KMS-11 (cell line): ENCODE results near the gene P2RY11.

ENCODE experiments used
- H2AFZ ChIP-seq: fragments of 200-600 bp; sonication (generic); 2 replicates; pipeline ENCODE4 v1.6.1; 2016; ENCODE audit warnings: antibody characterized with exemption, mixed run types, low read depth
- H3K27ac ChIP-seq: fragments of 200-600 bp; sonication (generic); 2 replicates; pipeline ENCODE4 v1.6.1; 2016; ENCODE audit warnings: mild to moderate bottlenecking, mixed run types
- H3K27me3 ChIP-seq: fragments of 200-600 bp; sonication (generic); 2 replicates; pipeline ENCODE4 v1.6.1; 2017; ENCODE audit warnings: mild to moderate bottlenecking, low read depth, mixed run types, moderate library complexity; ENCODE audit not compliant: insufficient read depth
- H3K36me3 ChIP-seq: fragments of 200-600 bp; sonication (generic); 2 replicates; pipeline ENCODE4 v1.6.1; 2017; ENCODE audit warnings: mild to moderate bottlenecking, mixed run types; ENCODE audit not compliant: insufficient read depth
- H3K4me1 ChIP-seq: fragments of 200-600 bp; sonication (generic); 2 replicates; pipeline ENCODE4 v1.6.1; 2016; ENCODE audit warnings: mild to moderate bottlenecking, low read depth, mixed run types; ENCODE audit not compliant: poor library complexity, severe bottlenecking
- H3K4me2 ChIP-seq: fragments of 200-600 bp; sonication (generic); 2 replicates; pipeline ENCODE4 v1.7.0; 2016; ENCODE audit warnings: mild to moderate bottlenecking, mixed run types
- H3K4me3 ChIP-seq: fragments of 200-600 bp; sonication (generic); IDR thresholded peaks from 2 replicates; pipeline ENCODE4 v1.6.1; 2017; ENCODE audit warnings: low read depth, low read length, mixed read lengths; ENCODE audit not compliant: insufficient read depth
- H3K79me2 ChIP-seq: fragments of 200-600 bp; sonication (generic); 2 replicates; pipeline ENCODE4 v1.6.1; 2016; ENCODE audit warnings: low read depth, mixed run types; ENCODE audit not compliant: insufficient read depth
- H3K9ac ChIP-seq: fragments of 200-600 bp; sonication (generic); 2 replicates; pipeline ENCODE4 v1.6.1; 2016; ENCODE audit warnings: mild to moderate bottlenecking, mixed run types
- H4K20me1 ChIP-seq: fragments of 200-600 bp; sonication (generic); 2 replicates; pipeline ENCODE4 v1.6.1; 2016; ENCODE audit warnings: mild to moderate bottlenecking, mixed run types; ENCODE audit not compliant: insufficient read depth
- TF ChIP-seq, protein P1 (sequence below): fragments of 200-600 bp; sonication (generic); conservative IDR thresholded peaks from 2 replicates; pipeline ENCODE4 v1.6.1; 2017; ENCODE audit warnings: low read depth, mild to moderate bottlenecking, antibody characterized with exemption, low read length, moderate library complexity, mixed read lengths

Gene P2RY11

DNA sequence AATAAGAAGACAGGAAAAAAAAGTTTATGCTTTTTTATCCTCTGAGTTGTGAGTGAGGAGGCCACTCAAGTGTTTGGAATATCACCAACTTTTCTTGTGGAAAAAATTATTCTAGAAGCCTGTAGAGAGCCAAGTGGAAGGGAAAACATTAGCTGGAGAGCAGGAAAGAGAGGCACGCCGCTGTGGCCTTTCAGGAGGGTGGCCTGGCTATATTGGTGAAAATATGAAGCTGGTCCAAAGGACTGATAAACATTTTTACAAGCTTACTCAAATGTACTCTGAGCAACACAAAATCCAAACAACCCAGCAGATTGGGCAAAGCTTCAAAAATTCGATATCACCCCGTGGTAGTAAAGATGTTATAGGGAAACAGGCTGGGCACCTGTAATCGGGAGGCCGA, 10.6 kb downstream of the P2RY11 start:
- Histone ChIP-seq H3K36me3 (no peaks in the 10 kb centered on the region), H3K9ac (no peak overlapping the region), H3K27ac (no peak overlapping the region), H2AFZ (no peak overlapping the region), H4K20me1 (no peaks in the 10 kb centered on the region), H3K4me2 (no peak overlapping the region), H3K4me3 (no peak overlapping the region), H3K4me1 (peaks cover 2% of the 10 kb centered on the region), H3K27me3 (no peaks in the 10 kb centered on the region), H3K79me2 (peaks cover 12% of the 10 kb centered on the region; the same call in 1 of the 2 replicates)
- TF ChIP-seq, protein P1, sequence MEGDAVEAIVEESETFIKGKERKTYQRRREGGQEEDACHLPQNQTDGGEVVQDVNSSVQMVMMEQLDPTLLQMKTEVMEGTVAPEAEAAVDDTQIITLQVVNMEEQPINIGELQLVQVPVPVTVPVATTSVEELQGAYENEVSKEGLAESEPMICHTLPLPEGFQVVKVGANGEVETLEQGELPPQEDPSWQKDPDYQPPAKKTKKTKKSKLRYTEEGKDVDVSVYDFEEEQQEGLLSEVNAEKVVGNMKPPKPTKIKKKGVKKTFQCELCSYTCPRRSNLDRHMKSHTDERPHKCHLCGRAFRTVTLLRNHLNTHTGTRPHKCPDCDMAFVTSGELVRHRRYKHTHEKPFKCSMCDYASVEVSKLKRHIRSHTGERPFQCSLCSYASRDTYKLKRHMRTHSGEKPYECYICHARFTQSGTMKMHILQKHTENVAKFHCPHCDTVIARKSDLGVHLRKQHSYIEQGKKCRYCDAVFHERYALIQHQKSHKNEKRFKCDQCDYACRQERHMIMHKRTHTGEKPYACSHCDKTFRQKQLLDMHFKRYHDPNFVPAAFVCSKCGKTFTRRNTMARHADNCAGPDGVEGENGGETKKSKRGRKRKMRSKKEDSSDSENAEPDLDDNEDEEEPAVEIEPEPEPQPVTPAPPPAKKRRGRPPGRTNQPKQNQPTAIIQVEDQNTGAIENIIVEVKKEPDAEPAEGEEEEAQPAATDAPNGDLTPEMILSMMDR: no peak

DNA sequence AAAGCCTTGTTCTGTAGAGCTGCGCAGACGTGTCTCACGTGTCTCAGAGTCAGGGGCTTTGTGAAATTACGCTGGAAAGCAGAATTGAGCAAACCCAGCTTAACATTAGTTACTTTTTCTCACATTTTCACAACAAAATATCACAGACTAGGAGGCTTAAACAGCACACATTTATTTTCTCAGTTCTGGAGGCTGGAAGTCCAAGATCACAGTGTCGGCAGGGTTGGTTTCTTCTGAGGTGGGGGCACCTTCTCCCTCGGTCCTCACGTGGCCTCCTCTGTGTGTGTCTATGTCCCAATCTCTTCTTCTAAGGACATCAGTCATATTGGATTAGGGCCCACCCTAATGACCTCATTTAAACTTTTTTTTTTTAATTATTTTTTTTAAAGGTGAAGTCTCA, 12.9 kb downstream of the P2RY11 start:
- H3K9ac ChIP-seq: no peak overlapping the region
- H3K79me2 ChIP-seq: peaks cover 2% of the 10 kb centered on the region; the same call in 1 of the 2 replicates
- H3K27ac ChIP-seq: no peak overlapping the region
- H3K4me2 ChIP-seq: no peak overlapping the region
- no peaks in the 10 kb centered on the region for H3K36me3 ChIP-seq
- H2AFZ ChIP-seq: no peak overlapping the region
- TF ChIP-seq, protein P1: no peak
- H4K20me1 ChIP-seq: no peaks in the 10 kb centered on the region
- no peaks in the 10 kb centered on the region for H3K4me1 ChIP-seq
- no peaks in the 10 kb centered on the region for H3K27me3 ChIP-seq
- H3K4me3 ChIP-seq: no peak overlapping the region

DNA sequence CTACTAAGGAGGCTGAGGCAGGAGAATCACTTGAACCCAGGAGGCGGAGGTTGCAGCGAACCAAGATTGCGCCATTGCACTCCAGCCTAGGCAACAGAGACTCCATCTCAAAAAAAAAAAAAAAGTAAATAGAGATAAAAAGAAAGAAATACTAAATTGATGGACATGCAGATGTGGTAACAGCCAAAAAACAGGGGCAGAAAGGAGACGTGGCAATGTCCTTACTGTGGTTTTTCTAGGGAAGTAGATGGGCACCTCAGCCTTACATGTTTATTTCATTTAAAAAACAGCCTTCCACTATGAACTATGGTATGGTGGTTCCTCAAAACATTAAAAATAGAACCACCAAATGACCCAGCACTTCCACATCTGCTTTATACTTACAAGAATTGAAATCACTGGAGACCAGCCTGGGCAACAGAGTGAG, 14.7 kb downstream of the P2RY11 start:
- Histone ChIP-seq H3K9ac (no peak overlapping the region), H3K4me3 (no peak overlapping the region), H4K20me1 (no peaks in the 10 kb centered on the region), H3K36me3 (no peaks in the 10 kb centered on the region), H2AFZ (no peak overlapping the region), H3K79me2 (no peaks in the 10 kb centered on the region), H3K4me1 (no peaks in the 10 kb centered on the region), H3K4me2 (no peak overlapping the region), H3K27me3 (no peaks in the 10 kb centered on the region), H3K27ac (no peak overlapping the region)
- TF ChIP-seq, protein P1: no peak

DNA sequence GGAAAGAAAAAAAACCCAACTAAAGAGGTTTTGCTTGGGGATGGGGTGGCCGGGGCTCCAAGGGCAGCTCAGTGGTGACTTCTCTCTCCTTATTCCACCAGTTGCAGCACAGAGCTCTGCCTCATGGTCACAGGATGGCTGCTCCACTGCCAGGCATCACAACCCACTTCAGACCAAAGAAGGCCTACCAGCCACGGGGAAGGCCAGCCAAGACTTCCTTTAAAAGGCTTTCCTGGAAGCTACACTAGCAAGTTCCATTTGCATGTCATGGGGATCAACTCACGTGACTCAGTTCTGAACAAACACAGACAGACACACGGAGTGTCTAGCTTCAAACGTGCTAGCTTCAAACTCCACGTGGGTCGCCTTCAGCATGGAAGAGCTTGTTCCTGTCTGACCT, 21.4 kb downstream of the P2RY11 start:
- Histone ChIP-seq H3K4me2 (no peak overlapping the region), H3K27ac (no peak overlapping the region), H3K27me3 (no peaks in the 10 kb centered on the region), H3K79me2 (no peaks in the 10 kb centered on the region), H2AFZ (no peak overlapping the region), H3K36me3 (peaks cover 8% of the 10 kb centered on the region; the same call in 1 of the 2 replicates), H3K4me1 (no peaks in the 10 kb centered on the region), H3K9ac (no peak overlapping the region), H3K4me3 (no peak overlapping the region), H4K20me1 (no peaks in the 10 kb centered on the region)
- TF ChIP-seq, protein P1: no peak
